HEK293 (cell line): Measurements from ENCODE around the gene TEX38.

ENCODE experiments used
- ATF2 ChIP-seq: fragments of 450-650 bp; formaldehyde crosslinking; IDR thresholded peaks from 2 replicates; pipeline ENCODE4 v1.5.1; 2016; ENCODE audit warnings: missing biosample characterization, missing genetic modification characterization, low read depth
- KLF8 ChIP-seq: fragments of 450-650 bp; formaldehyde crosslinking; IDR thresholded peaks from 2 replicates; pipeline ENCODE4 v1.5.1; 2016; ENCODE audit warnings: missing biosample characterization, missing genetic modification characterization
- MEIS1 ChIP-seq: sonication (generic); formaldehyde crosslinking; IDR thresholded peaks from 2 replicates; pipeline ENCODE4 v1.8.1; 2022; ENCODE audit warnings: missing genetic modification reagents, mild to moderate bottlenecking, borderline replicate concordance
- PATZ1 ChIP-seq: fragments of 450-650 bp; formaldehyde crosslinking; IDR thresholded peaks from 2 replicates; pipeline ENCODE4 v1.5.1; 2016; ENCODE audit warnings: missing biosample characterization, missing genetic modification characterization
- SP3 ChIP-seq: fragments of 450-650 bp; formaldehyde crosslinking; IDR thresholded peaks from 2 replicates; pipeline ENCODE4 v1.5.1; 2016; ENCODE audit warnings: missing biosample characterization, missing genetic modification characterization
- SP7 ChIP-seq: fragments of 450-650 bp; formaldehyde crosslinking; IDR thresholded peaks from 2 replicates; pipeline ENCODE4 v1.5.1; 2016; ENCODE audit warnings: missing biosample characterization, missing genetic modification characterization
- TRIM28 ChIP-seq: IDR thresholded peaks from 2 replicates; pipeline ENCODE4 v1.6.1; 2011; ENCODE audit warnings: low read length, control low read depth, borderline replicate concordance
- YY1 ChIP-seq: fragments of 450-650 bp; formaldehyde crosslinking; IDR thresholded peaks from 2 replicates; pipeline ENCODE4 v1.5.1; 2018; ENCODE audit warnings: missing biosample characterization, missing genetic modification characterization
- ZBTB20 ChIP-seq: fragments of 450-650 bp; formaldehyde crosslinking; IDR thresholded peaks from 2 replicates; pipeline ENCODE4 v1.5.1; 2016; ENCODE audit warnings: missing biosample characterization, missing genetic modification characterization
- ZNF121 ChIP-seq: fragments of 450-650 bp; formaldehyde crosslinking; IDR thresholded peaks from 2 replicates; pipeline ENCODE4 v1.5.1; 2016; ENCODE audit warnings: missing biosample characterization, missing genetic modification characterization
- ZNF133 ChIP-seq: fragments of 450-650 bp; formaldehyde crosslinking; IDR thresholded peaks from 2 replicates; pipeline ENCODE4 v1.5.1; 2016; ENCODE audit warnings: missing biosample characterization, missing genetic modification characterization
- ZNF223 ChIP-seq: fragments of 450-650 bp; formaldehyde crosslinking; IDR thresholded peaks from 2 replicates; pipeline ENCODE4 v1.5.1; 2016; ENCODE audit warnings: missing biosample characterization, missing genetic modification characterization
- ZNF280D ChIP-seq: fragments of 450-650 bp; formaldehyde crosslinking; IDR thresholded peaks from 2 replicates; pipeline ENCODE4 v1.5.1; 2016; ENCODE audit warnings: missing biosample characterization, missing genetic modification characterization
- ZNF335 ChIP-seq: fragments of 450-650 bp; formaldehyde crosslinking; conservative IDR thresholded peaks from 2 replicates; pipeline ENCODE4 v1.5.1; 2016; ENCODE audit warnings: missing biosample characterization, missing genetic modification characterization
- ZNF350 ChIP-seq: fragments of 450-650 bp; formaldehyde crosslinking; IDR thresholded peaks from 2 replicates; pipeline ENCODE4 v1.5.0; 2017; ENCODE audit warnings: missing biosample characterization, mild to moderate bottlenecking, missing genetic modification characterization
- ZNF37A ChIP-seq: fragments of 450-650 bp; IDR thresholded peaks from 2 replicates; pipeline ENCODE4 v1.5.1; 2018; ENCODE audit warnings: missing biosample characterization, missing genetic modification characterization
- ZNF518A ChIP-seq: fragments of 450-650 bp; formaldehyde crosslinking; conservative IDR thresholded peaks from 2 replicates; pipeline ENCODE4 v1.5.1; 2016; ENCODE audit warnings: low read depth, missing biosample characterization, missing genetic modification characterization
- ZNF555 ChIP-seq: fragments of 450-650 bp; formaldehyde crosslinking; conservative IDR thresholded peaks from 2 replicates; pipeline ENCODE4 v1.5.1; 2017; ENCODE audit warnings: missing biosample characterization, mild to moderate bottlenecking, missing genetic modification characterization, inconsistent platforms
- ZNF596 ChIP-seq: fragments of 450-650 bp; IDR thresholded peaks from 2 replicates; pipeline ENCODE4 v1.5.0; 2018; ENCODE audit warnings: missing biosample characterization, mild to moderate bottlenecking, missing genetic modification characterization, moderate library complexity
- ZNF626 ChIP-seq: fragments of 450-650 bp; sonication (Bioruptor Pico); formaldehyde crosslinking; IDR thresholded peaks from 2 replicates; pipeline ENCODE4 v1.5.1; 2018; ENCODE audit warnings: missing biosample characterization, missing genetic modification characterization, inconsistent platforms
- ZNF776 ChIP-seq: fragments of 450-650 bp; formaldehyde crosslinking; IDR thresholded peaks from 2 replicates; pipeline ENCODE4 v1.5.0; 2017; ENCODE audit warnings: missing biosample characterization, missing genetic modification characterization, borderline replicate concordance
- ZSCAN30 ChIP-seq: fragments of 450-650 bp; IDR thresholded peaks from 2 replicates; pipeline ENCODE4 v1.5.1; 2018; ENCODE audit warnings: missing biosample characterization, mild to moderate bottlenecking, missing genetic modification characterization, moderate library complexity
- ZSCAN4 ChIP-seq: fragments of 450-650 bp; formaldehyde crosslinking; IDR thresholded peaks from 2 replicates; pipeline ENCODE4 v1.5.1; 2017; ENCODE audit warnings: missing biosample characterization, missing genetic modification characterization

The TEX38 gene

GRCh38 chr1:46667782-46668760, 3.6 kb upstream of the TEX38 start, which contains the start of gene ATPAF1 (continued):
- TF ChIP-seq ZNF518A (tag by site-specific recombination): no peak
- TF ChIP-seq ZNF37A (tag by site-specific recombination): 0 out of 2 replicates have a peak, but pooled peaks have one; percentile 14
- no peak for TF ChIP-seq ZNF133 (tag by site-specific recombination)
- peak; percentile 99 for TF ChIP-seq ZNF335 (tag by site-specific recombination)
- no peak for TF ChIP-seq ZNF776 (tag by site-specific recombination)
- no peak for TF ChIP-seq ZNF121 (tag by site-specific recombination)
- no peak for TF ChIP-seq ZNF350
- TF ChIP-seq SP7 (tag by site-specific recombination): 0 out of 2 replicates have a peak, but pooled peaks have one; percentile 31
- TF ChIP-seq KLF8 (tag by site-specific recombination): peak; percentile 59; the same call in 1 of the 2 replicates
- peak; percentile 73; the same call in 1 of the 2 replicates for TF ChIP-seq YY1 (tag by site-specific recombination)
- no peak for TF ChIP-seq ZNF223
- peak; percentile 63; the same call in 1 of the 2 replicates for TF ChIP-seq ZNF596 (tag by site-specific recombination)
- peak; percentile 70; the same call in 1 of the 2 replicates for TF ChIP-seq TRIM28
- no peak for TF ChIP-seq ZNF555 (tag by site-specific recombination)
- no peak for TF ChIP-seq MEIS1
- peak; percentile 58; the same call in 1 of the 2 replicates for TF ChIP-seq PATZ1
- no peak for TF ChIP-seq ZBTB20
- TF ChIP-seq SP3 (tag by site-specific recombination): peak; percentile 82
- peak; percentile 91 for TF ChIP-seq ZSCAN30
- no peak for TF ChIP-seq ATF2 (tag by site-specific recombination)
- no peak for TF ChIP-seq ZNF280D (tag by site-specific recombination)
- TF ChIP-seq ZNF626 (tag by site-specific recombination): peak; percentile 73; the same call in 1 of the 2 replicates
- TF ChIP-seq ZSCAN4: no peak
